ENCODE data around the gene PRPF6. TPM values are rescaled to one million over a fixed set of nuclear protein-coding genes. Genes with fewer than 3 reads are reported as not detected.

Gene PRPF6
- total RNA-seq, 1 donor from 2014 or later: 54.8 TPM

GRCh38 chr20:64057628-64058498 lies 76.9 kb downstream of the PRPF6 start:
- peak; percentile 73 to 93 for DNase-seq (ENCODE audit: low read depth in 2 of 2)

GRCh38 chr20:64058536-64058935 lies 77.6 kb downstream of the PRPF6 start:
- DNase-seq (ENCODE audit: low read depth in 2 of 2): no peak

- DNase-seq (ENCODE audit: low read depth in 2 of 2): no peak
Measured at GRCh38 chr20:64062276-64062595, 81.3 kb downstream of the PRPF6 start.

GRCh38 chr20:64062596-64063388 lies 81.9 kb downstream of the PRPF6 start, which contains the start of gene TCEA2:
TSS of gene TCEA2 (plus strand) at chr20:64063198. CDS start at chr20:64063313, 115 bp downstream.
- DNase-seq (ENCODE audit: low read depth in 2 of 2): peak; percentile 96 to 97

- no peak for DNase-seq (ENCODE audit: low read depth in 2 of 2)
Measured at GRCh38 chr20:64063389-64064144, 82.6 kb downstream of the PRPF6 start.

- peak in 1 of 2 donors; percentile 42 for DNase-seq (ENCODE audit: low read depth in 2 of 2)
Measured at GRCh38 chr20:64064145-64064698, 83.3 kb downstream of the PRPF6 start.

- no peak for DNase-seq (ENCODE audit: low read depth in 2 of 2)
Measured at GRCh38 chr20:64065062-64065973, 84.4 kb downstream of the PRPF6 start.

GRCh38 chr20:64065974-64066343 lies 85.0 kb downstream of the PRPF6 start:
- DNase-seq (ENCODE audit: low read depth in 2 of 2): peak in 1 of 2 donors; percentile 51

GRCh38 chr20:64067005-64067632 lies 86.2 kb downstream of the PRPF6 start:
- DNase-seq (ENCODE audit: low read depth in 2 of 2): no peak

- no peak for DNase-seq (ENCODE audit: low read depth in 2 of 2)
Measured at GRCh38 chr20:64067733-64068307, 86.9 kb downstream of the PRPF6 start.

GRCh38 chr20:64068386-64069208 lies 87.7 kb downstream of the PRPF6 start:
- no peak for DNase-seq (ENCODE audit: low read depth in 2 of 2)

GRCh38 chr20:64069209-64069613 lies 88.3 kb downstream of the PRPF6 start:
- no peak for DNase-seq (ENCODE audit: low read depth in 2 of 2)

GRCh38 chr20:64069614-64070243 lies 88.8 kb downstream of the PRPF6 start:
- peak in 1 of 2 donors; percentile 71 for DNase-seq (ENCODE audit: low read depth in 2 of 2)

- no peak for DNase-seq (ENCODE audit: low read depth in 2 of 2)
Measured at GRCh38 chr20:64070244-64070993, 89.5 kb downstream of the PRPF6 start.

- no peak for DNase-seq (ENCODE audit: low read depth in 2 of 2)
Measured at GRCh38 chr20:64071341-64072332, 90.7 kb downstream of the PRPF6 start.

- DNase-seq (ENCODE audit: low read depth in 2 of 2): no peak
Measured at GRCh38 chr20:64072498-64073063, 91.6 kb downstream of the PRPF6 start.

All from lung microvascular endothelial cell (primary cell).